Prostate gland (tissue), 2 donors: Measurements from ENCODE around the gene ZNF638. TPM values are rescaled to one million over a fixed set of nuclear protein-coding genes. Genes with fewer than 3 reads are reported as not detected.
A peak's percentile ranks its signal among the peaks of the same experiment; 100 is the strongest.

ENCODE experiments used
- DNase-seq: peaks from one replicate; pipeline ENCODE4 v3.0.0-alpha.2; 2019; ENCODE audit warnings: low spot score
- H3K27ac ChIP-seq, 2 donors: fragments of 200-600 bp; sonication (generic); 2 replicates each; pipeline ENCODE4 v1.5.1; 2017 to 2019
- H3K27me3 ChIP-seq: fragments of 200-600 bp; sonication (generic); replicated peaks from 2 replicates; pipeline ENCODE4 v1.5.1; 2019; ENCODE audit not compliant: insufficient read depth
- H3K36me3 ChIP-seq, 2 donors: fragments of 200-600 bp; sonication (generic); 1 replicate in 1 of 2; 2 replicates in 1 of 2; pipeline versions ENCODE4 v1.5.1 to v1.8.1; 2017 to 2019
- H3K4me1 ChIP-seq: fragments of 200-600 bp; sonication (generic); replicated peaks from 2 replicates; pipeline ENCODE4 v1.5.1; 2019
- H3K4me3 ChIP-seq, 2 donors: fragments of 200-600 bp; sonication (generic); 2 replicates each; pipeline ENCODE4 v1.5.1; 2017 to 2019
- H3K9me3 ChIP-seq: fragments of 200-600 bp; sonication (generic); 2 replicates; pipeline ENCODE4 v1.5.1; 2017
- POLR2A ChIP-seq: fragments of 450-650 bp; IDR thresholded peaks from one replicate; pipeline ENCODE4 v1.6.1; 2016; ENCODE audit warnings: antibody characterized with exemption, mild to moderate bottlenecking
- POLR2AphosphoS5 ChIP-seq: sonication (generic); formaldehyde crosslinking; IDR thresholded peaks from one replicate; pipeline ENCODE4 v1.6.1; 2017; ENCODE audit warnings: antibody characterized with exemption
- WGBS: methylation state at CpG from one replicate; pipeline ENCODE4 v1.1.5; 2018; 5-methylcytosine and 5-hydroxymethylcytosine counted together
- intact Hi-C: fragments of 100-400 bp; cut with DNase I; formaldehyde crosslinking; loops from one replicate; pipeline ENCODE4 v1.14.2; 2022
- total RNA-seq, 2 donors: library from RNA; depleted of rRNA; stranded (reverse); fragments of >200 nt; gene quantifications; one replicate each; pipeline ENCODE4 v1.1.0, GENCODE V29; 2016
- TF ChIP-seq, protein P1 (sequence below), 4 experiments: fragments of 200-600 bp in 2 of 4; fragments of 450-650 bp in 2 of 4; sonication (generic) in 2 of 4; IDR thresholded peaks; 1 replicate in 3 of 4; 2 replicates in 1 of 4; pipeline ENCODE4 v1.5.1; 2016 to 2019; ENCODE audit warnings: antibody characterized with exemption in 4 of 4, mild to moderate bottlenecking in 2 of 4, moderate library complexity in 2 of 4

The ZNF638 gene
- total RNA-seq, 2 donors from 2014 or later = 137 to 164 TPM

DNA sequence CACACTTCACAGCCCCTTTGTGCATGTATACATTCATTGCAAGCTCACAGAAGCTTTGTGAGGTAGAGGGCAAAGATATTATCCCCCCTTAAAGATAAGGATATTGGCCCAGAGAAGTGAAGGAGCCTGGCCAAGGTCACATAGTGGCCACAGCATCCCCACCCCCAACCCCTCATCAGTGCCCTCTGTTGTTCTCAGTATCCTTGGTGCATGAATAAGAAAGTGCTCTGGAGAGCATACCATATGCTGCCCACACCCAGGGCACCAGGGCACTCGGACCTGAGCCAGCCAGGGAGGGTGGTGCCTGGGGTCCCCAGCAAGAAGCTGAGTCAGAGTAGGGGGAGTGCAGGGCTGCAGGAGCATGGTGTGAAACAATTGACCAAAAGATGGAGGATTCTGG, 125.0 kb downstream of the ZNF638 start:
- WGBS = 74% methylated on average over 1 of the region's 1 CpG
- Histone ChIP-seq H3K4me3 (no peak overlapping the region), H3K27me3 (peaks cover 3% of the 10 kb centered on the region), H3K36me3 (no peaks in the 10 kb centered on the region), H3K4me1 (peaks cover 5% of the 10 kb centered on the region), H3K27ac (peak overlapping the region in 1 of 2 donors; percentile 9), H3K9me3 (no peaks in the 10 kb centered on the region)
- intact Hi-C loops = loop anchor here (5.0 kb wide), 1 partner anchor 124 kb away; the partner anchor contains the start of gene ZNF638
- no peak for TF ChIP-seq POLR2AphosphoS5
- TF ChIP-seq, protein P1, sequence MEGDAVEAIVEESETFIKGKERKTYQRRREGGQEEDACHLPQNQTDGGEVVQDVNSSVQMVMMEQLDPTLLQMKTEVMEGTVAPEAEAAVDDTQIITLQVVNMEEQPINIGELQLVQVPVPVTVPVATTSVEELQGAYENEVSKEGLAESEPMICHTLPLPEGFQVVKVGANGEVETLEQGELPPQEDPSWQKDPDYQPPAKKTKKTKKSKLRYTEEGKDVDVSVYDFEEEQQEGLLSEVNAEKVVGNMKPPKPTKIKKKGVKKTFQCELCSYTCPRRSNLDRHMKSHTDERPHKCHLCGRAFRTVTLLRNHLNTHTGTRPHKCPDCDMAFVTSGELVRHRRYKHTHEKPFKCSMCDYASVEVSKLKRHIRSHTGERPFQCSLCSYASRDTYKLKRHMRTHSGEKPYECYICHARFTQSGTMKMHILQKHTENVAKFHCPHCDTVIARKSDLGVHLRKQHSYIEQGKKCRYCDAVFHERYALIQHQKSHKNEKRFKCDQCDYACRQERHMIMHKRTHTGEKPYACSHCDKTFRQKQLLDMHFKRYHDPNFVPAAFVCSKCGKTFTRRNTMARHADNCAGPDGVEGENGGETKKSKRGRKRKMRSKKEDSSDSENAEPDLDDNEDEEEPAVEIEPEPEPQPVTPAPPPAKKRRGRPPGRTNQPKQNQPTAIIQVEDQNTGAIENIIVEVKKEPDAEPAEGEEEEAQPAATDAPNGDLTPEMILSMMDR (IDR thresholded peaks at IDR 0.05) = no peak
- no peak for TF ChIP-seq POLR2A
- no peak for DNase-seq

- no peak overlapping the region for H3K27ac ChIP-seq
- no peak for DNase-seq
- H3K4me1 ChIP-seq = peaks cover 5% of the 10 kb centered on the region
- H3K27me3 ChIP-seq = peaks cover 3% of the 10 kb centered on the region
- intact Hi-C loops = loop anchor here (5.0 kb wide), 1 partner anchor 125 kb away; the partner anchor contains the start of gene ZNF638
- H3K9me3 ChIP-seq = no peaks in the 10 kb centered on the region
- H3K36me3 ChIP-seq = no peaks in the 10 kb centered on the region
- TF ChIP-seq POLR2AphosphoS5 (no peak), POLR2A (no peak)
- TF ChIP-seq, protein P1 (IDR thresholded peaks at IDR 0.05) = no peak
- no peak overlapping the region for H3K4me3 ChIP-seq
- 85% methylated on average over 9 of the region's 9 CpGs for WGBS
Observed at GRCh38 chr2:71457123-71457915, 125.7 kb downstream of the ZNF638 start.

DNA sequence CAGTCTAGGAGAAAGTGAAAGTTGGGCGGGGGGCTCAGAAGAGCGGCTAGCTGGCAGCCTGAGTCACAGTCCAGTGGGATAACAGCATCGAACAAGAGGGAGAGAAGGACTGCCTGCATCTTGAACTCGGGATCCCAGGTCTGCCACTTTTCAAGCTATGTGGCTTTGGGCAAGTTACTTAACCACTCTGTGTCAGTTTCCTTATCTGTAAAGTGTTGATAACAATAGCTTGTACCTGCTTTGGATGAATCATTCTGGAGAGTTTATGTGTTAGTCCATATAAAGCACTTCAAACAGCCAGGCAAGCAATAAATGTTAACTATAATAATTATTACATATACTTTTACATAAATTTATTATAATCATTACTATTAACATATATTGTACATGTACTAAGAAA, 126.3 kb downstream of the ZNF638 start:
- intact Hi-C loops = loop anchor here (5.0 kb wide), 1 partner anchor 126 kb away; the partner anchor contains the start of gene ZNF638
- TF ChIP-seq, protein P1 (IDR thresholded peaks at IDR 0.05) = no peak
- TF ChIP-seq POLR2A (no peak), POLR2AphosphoS5 (no peak)
- 97% methylated on average over 4 of the region's 4 CpGs for WGBS
- H3K27ac ChIP-seq = no peak overlapping the region
- no peaks in the 10 kb centered on the region for H3K36me3 ChIP-seq
- no peaks in the 10 kb centered on the region for H3K9me3 ChIP-seq
- H3K4me3 ChIP-seq = no peak overlapping the region
- no peak for DNase-seq
- H3K4me1 ChIP-seq = peaks cover 5% of the 10 kb centered on the region
- peaks cover 3% of the 10 kb centered on the region for H3K27me3 ChIP-seq

- peaks cover 5% of the 10 kb centered on the region for H3K4me1 ChIP-seq
- TF ChIP-seq, protein P1 (IDR thresholded peaks at IDR 0.05) = no peak
- no peak for TF ChIP-seq POLR2A
- H3K4me3 ChIP-seq = no peak overlapping the region
- H3K27ac ChIP-seq = no peak overlapping the region
- H3K9me3 ChIP-seq = no peaks in the 10 kb centered on the region
- 69% methylated on average over 7 of the region's 7 CpGs for WGBS
- DNase-seq = no peak
- H3K27me3 ChIP-seq = peaks cover 3% of the 10 kb centered on the region
- no peaks in the 10 kb centered on the region for H3K36me3 ChIP-seq
- intact Hi-C loops = loop anchor here (5.0 kb wide), 1 partner anchor 126 kb away; the partner anchor contains the start of gene ZNF638
Observed at GRCh38 chr2:71458413-71459083, 127.0 kb downstream of the ZNF638 start.
